ENCODE data around the gene SLC44A1. TPM values are rescaled to one million over a fixed set of nuclear protein-coding genes. Genes with fewer than 3 reads are reported as not detected.

SLC44A1 gene
- polyA plus RNA-seq, 1 experiment: 6.6 TPM

DNA sequence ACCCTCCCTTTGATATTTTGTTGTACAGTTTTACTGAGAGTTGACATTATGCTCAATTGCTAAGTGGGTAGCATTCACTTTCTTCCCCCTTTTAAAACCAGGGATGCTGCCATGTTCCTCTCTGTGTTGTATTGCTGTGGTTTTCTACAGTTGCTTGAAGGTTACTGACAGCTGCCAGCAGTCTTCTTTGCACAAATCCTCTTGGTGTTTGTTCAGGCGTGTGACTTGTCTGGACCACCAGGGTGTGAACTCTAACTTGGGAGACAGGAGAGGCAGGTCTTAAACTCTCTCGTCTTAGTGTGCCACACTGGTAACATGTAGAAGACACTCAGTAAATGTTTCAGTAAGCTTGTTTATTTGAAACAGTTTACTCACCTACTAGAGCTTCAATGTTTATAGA, 25.1 kb downstream of the SLC44A1 start:
- no peak for DNase-seq (ENCODE audit: low read depth)
- Histone ChIP-seq H3K27me3 (ENCODE audit: control insufficient read depth, insufficient read depth, low read length) (no peaks in the 10 kb centered on the region), H3K4me3 (ENCODE audit: low read depth, low read length) (no peak overlapping the region), H3K36me3 (ENCODE audit: control insufficient read depth, insufficient read depth, low read length) (no peaks in the 10 kb centered on the region)
- ChIA-PET POLR2A (no interaction called here), CTCF (interaction anchor here (0.6 to 0.7 kb wide), 2 partner anchors 13 to 106 kb away, joined by 3 read pairs; no protein-coding TSS in a partner anchor)
- TF ChIP-seq, protein P1, sequence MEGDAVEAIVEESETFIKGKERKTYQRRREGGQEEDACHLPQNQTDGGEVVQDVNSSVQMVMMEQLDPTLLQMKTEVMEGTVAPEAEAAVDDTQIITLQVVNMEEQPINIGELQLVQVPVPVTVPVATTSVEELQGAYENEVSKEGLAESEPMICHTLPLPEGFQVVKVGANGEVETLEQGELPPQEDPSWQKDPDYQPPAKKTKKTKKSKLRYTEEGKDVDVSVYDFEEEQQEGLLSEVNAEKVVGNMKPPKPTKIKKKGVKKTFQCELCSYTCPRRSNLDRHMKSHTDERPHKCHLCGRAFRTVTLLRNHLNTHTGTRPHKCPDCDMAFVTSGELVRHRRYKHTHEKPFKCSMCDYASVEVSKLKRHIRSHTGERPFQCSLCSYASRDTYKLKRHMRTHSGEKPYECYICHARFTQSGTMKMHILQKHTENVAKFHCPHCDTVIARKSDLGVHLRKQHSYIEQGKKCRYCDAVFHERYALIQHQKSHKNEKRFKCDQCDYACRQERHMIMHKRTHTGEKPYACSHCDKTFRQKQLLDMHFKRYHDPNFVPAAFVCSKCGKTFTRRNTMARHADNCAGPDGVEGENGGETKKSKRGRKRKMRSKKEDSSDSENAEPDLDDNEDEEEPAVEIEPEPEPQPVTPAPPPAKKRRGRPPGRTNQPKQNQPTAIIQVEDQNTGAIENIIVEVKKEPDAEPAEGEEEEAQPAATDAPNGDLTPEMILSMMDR (IDR thresholded peaks at IDR 0.05; ENCODE audit: insufficient read depth, low read depth, low read length): no peak

DNA sequence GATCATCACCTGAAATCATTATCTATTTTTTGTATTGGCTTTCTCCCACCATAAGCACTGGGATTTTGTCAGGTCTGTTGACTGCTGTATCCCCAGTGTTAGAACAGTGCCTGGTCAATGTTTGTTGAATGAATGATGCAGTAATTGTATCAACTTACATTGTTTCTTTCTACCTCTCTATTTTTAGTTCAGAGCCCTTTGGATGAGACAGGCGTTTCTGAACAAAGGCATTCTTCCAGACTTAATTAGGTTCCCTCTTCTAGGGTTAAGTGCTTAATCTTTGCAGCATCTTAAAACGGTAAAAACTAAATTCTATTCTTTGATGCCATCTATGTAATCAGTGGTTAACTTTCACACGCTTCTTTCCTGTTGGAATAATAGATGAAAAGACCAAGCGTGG, 26.3 kb downstream of the SLC44A1 start:
- H3K36me3 ChIP-seq (ENCODE audit: control insufficient read depth, insufficient read depth, low read length): no peaks in the 10 kb centered on the region
- POLR2A ChIA-PET: no interaction called here
- CTCF ChIA-PET: no interaction called here
- H3K4me3 ChIP-seq (ENCODE audit: low read depth, low read length): no peak overlapping the region
- TF ChIP-seq, protein P1 (IDR thresholded peaks at IDR 0.05; ENCODE audit: insufficient read depth, low read depth, low read length): no peak
- no peak for DNase-seq (ENCODE audit: low read depth)
- H3K27me3 ChIP-seq (ENCODE audit: control insufficient read depth, insufficient read depth, low read length): no peaks in the 10 kb centered on the region

DNA sequence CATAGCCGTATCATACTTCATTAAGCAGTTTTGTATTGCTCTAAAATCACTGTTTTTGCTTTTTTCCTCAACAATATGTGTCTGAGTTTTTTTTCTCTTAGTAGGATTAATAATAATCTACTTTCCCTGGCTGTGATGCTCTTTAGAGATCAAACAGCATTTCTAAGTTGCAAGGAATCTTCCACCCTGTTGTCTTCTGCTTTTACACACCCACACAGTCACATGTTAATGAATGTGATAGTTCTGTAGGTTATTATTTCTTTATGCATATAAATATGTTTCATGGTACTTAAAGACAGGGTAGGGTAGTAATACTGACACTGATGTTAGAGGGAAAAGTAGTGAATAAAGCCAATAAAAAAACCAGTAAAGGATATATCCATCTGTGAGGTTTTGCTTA, 29.3 kb downstream of the SLC44A1 start:
- Histone ChIP-seq H3K36me3 (ENCODE audit: control insufficient read depth, insufficient read depth, low read length) (no peaks in the 10 kb centered on the region), H3K27me3 (ENCODE audit: control insufficient read depth, insufficient read depth, low read length) (no peaks in the 10 kb centered on the region), H3K4me3 (ENCODE audit: low read depth, low read length) (no peak overlapping the region)
- CTCF ChIA-PET: no interaction called here
- no peak for DNase-seq (ENCODE audit: low read depth)
- TF ChIP-seq, protein P1 (IDR thresholded peaks at IDR 0.05; ENCODE audit: insufficient read depth, low read depth, low read length): no peak
- POLR2A ChIA-PET: no interaction called here

DNA sequence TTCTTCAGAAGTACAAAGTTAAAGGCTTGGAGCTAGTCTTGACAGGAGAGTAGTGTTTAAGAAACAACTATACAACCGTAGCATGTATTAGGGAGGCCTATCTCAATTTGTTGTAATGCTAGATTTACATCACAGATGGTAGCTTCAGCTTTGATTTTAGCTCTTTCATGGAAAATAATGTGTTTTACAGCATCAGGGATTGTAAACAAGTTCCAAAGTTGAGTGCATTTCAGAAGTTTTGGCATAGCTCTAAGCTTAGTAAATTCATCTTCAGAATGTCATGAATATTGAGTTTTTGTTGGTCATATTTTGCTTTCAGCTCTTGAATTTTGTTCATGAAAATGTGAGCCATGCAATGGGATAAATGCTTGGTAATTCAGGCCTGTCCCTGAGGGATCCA, 30.7 kb downstream of the SLC44A1 start:
- H3K36me3 ChIP-seq (ENCODE audit: control insufficient read depth, insufficient read depth, low read length): no peaks in the 10 kb centered on the region
- DNase-seq (ENCODE audit: low read depth): no peak
- TF ChIP-seq, protein P1 (IDR thresholded peaks at IDR 0.05; ENCODE audit: insufficient read depth, low read depth, low read length): no peak
- POLR2A ChIA-PET: no interaction called here
- no peaks in the 10 kb centered on the region for H3K27me3 ChIP-seq (ENCODE audit: control insufficient read depth, insufficient read depth, low read length)
- CTCF ChIA-PET: interaction anchor here (1.5 to 1.8 kb wide), 2 partner anchors 14 to 29 kb away, joined by 4 to 7 read pairs; no protein-coding TSS in a partner anchor
- H3K4me3 ChIP-seq (ENCODE audit: low read depth, low read length): no peak overlapping the region

DNA sequence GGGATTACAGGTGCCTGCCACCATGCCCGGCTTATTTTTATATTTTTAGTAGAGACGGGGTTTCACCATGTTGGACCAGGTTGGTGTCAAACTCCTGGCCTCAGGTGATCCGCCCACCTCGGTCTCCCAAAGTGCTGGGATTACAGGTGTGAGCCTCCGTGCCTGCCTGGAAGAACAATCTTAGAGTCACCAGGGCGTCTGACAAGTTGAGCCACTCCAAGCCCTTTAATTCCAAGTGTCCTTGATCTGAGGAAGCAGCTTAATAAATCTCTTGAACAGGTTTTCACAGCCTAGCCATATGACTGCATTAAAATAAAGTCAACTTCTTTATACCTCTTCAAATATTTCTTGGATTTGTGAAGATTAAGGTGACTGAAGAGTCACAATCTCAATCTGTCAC, 31.5 kb downstream of the SLC44A1 start:
- Histone ChIP-seq H3K4me3 (ENCODE audit: low read depth, low read length) (no peak overlapping the region), H3K36me3 (ENCODE audit: control insufficient read depth, insufficient read depth, low read length) (no peaks in the 10 kb centered on the region), H3K27me3 (ENCODE audit: control insufficient read depth, insufficient read depth, low read length) (no peaks in the 10 kb centered on the region)
- POLR2A ChIA-PET: no interaction called here
- DNase-seq (ENCODE audit: low read depth): no peak
- CTCF ChIA-PET: interaction anchor here (1.5 to 1.8 kb wide), 2 partner anchors 15 to 30 kb away, joined by 4 to 7 read pairs; no protein-coding TSS in a partner anchor
- TF ChIP-seq, protein P1 (IDR thresholded peaks at IDR 0.05; ENCODE audit: insufficient read depth, low read depth, low read length): no peak
